Measurements from ENCODE around the gene WIPF3.

The WIPF3 gene

GRCh38 chr7:29806208-29806994, at the start of gene WIPF3:
Gene WIPF3, plus strand, starts transcription at chr7:29806508. Its CDS starts 28,217 bp downstream, at chr7:29834725.
- DNase-seq (ENCODE audit: low spot score), result no peak

GRCh38 chr7:29763266-29763665, 43.0 kb upstream of the WIPF3 start:
- DNase-seq (ENCODE audit: low spot score), result no peak

- no peak for DNase-seq (ENCODE audit: low spot score)
These were observed 42.1 kb upstream of the WIPF3 start for GRCh38 chr7:29764227-29764626.

- DNase-seq (ENCODE audit: low spot score), result no peak
These were observed 40.8 kb upstream of the WIPF3 start for GRCh38 chr7:29765490-29765889.

- DNase-seq (ENCODE audit: low spot score), result no peak
These were observed 35.9 kb upstream of the WIPF3 start for GRCh38 chr7:29770371-29770770.

GRCh38 chr7:29771081-29771816, 35.1 kb upstream of the WIPF3 start:
- DNase-seq (ENCODE audit: low spot score), result no peak

GRCh38 chr7:29779017-29779416, 27.3 kb upstream of the WIPF3 start:
- DNase-seq (ENCODE audit: low spot score), result no peak

- DNase-seq (ENCODE audit: low spot score), result no peak
These were observed 26.0 kb upstream of the WIPF3 start for GRCh38 chr7:29780346-29780745.

GRCh38 chr7:29783671-29784070, 22.6 kb upstream of the WIPF3 start:
- DNase-seq (ENCODE audit: low spot score), result no peak

- no peak for DNase-seq (ENCODE audit: low spot score)
These were observed 12.8 kb upstream of the WIPF3 start for GRCh38 chr7:29793507-29793906.

- DNase-seq (ENCODE audit: low spot score), result no peak
These were observed 11.2 kb upstream of the WIPF3 start for GRCh38 chr7:29794959-29795629.

- DNase-seq (ENCODE audit: low spot score), result no peak
These were observed 10.4 kb upstream of the WIPF3 start for GRCh38 chr7:29795696-29796580.

- no peak for DNase-seq (ENCODE audit: low spot score)
These were observed 9.0 kb upstream of the WIPF3 start for GRCh38 chr7:29797112-29797944.

GRCh38 chr7:29798422-29798821, 7.9 kb upstream of the WIPF3 start:
- DNase-seq (ENCODE audit: low spot score), result no peak

GRCh38 chr7:29801929-29802328, 4.4 kb upstream of the WIPF3 start:
- no peak for DNase-seq (ENCODE audit: low spot score)

GRCh38 chr7:29805031-29805430, 1.3 kb upstream of the WIPF3 start:
- no peak for DNase-seq (ENCODE audit: low spot score)

GRCh38 chr7:29805886-29806207, 461 bp upstream of the WIPF3 start:
- DNase-seq (ENCODE audit: low spot score), result no peak

GRCh38 chr7:29806995-29807841, 910 bp downstream of the WIPF3 start:
- no peak for DNase-seq (ENCODE audit: low spot score)

- DNase-seq (ENCODE audit: low spot score), result no peak
These were observed 1.9 kb downstream of the WIPF3 start for GRCh38 chr7:29808075-29808801.
